HG03159 (cell line): Measurements from ENCODE around the gene SALL1.

Experiments
- ATAC-seq: cut with Tn5 transposase; IDR thresholded peaks from one replicate; pipeline ENCODE4 v1.9.1; 2021; ENCODE audit warnings: mild to moderate bottlenecking, moderate library complexity; ENCODE audit not compliant: unreplicated experiment

The SALL1 gene

DNA sequence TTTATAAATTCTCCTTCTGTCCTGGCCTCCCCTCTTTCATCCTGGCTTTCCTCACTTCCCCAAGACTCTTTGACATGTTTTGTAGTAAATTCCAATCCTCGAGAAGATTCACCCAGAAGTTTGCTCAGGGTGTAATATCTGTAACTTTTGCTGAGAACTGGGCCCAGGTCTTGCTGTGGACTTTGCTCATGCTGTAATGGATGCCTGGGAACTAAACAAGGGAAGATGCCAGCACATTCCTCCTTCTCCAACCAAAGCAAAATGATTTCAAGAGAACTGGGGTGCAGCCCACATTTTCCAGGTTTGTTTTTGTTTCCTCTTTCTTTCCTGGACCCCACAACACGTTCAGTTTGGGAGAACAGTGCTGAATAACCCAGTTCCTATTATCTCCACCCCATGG, 6.6 kb upstream of the SALL1 start:
- no peak for ATAC-seq

DNA sequence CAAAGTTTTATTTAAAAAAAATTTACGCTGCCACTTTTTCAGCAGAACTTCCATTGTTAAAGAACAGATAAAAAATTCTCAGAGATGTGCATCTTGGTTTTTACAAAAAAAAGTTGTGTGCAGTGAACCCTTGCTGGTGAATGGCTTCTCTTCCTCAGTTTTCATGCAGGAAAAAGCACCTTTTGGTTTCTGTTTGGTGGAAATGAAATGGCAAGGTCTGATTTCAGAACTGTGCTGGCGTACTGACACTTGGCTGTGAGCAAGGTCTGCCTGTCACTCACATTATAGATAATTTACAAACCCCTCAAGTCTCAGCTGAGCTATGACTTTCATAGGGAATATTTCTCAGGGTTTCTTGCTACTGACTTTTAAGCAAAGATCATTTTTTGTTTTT, 5.7 kb upstream of the SALL1 start:
- no peak for ATAC-seq

DNA sequence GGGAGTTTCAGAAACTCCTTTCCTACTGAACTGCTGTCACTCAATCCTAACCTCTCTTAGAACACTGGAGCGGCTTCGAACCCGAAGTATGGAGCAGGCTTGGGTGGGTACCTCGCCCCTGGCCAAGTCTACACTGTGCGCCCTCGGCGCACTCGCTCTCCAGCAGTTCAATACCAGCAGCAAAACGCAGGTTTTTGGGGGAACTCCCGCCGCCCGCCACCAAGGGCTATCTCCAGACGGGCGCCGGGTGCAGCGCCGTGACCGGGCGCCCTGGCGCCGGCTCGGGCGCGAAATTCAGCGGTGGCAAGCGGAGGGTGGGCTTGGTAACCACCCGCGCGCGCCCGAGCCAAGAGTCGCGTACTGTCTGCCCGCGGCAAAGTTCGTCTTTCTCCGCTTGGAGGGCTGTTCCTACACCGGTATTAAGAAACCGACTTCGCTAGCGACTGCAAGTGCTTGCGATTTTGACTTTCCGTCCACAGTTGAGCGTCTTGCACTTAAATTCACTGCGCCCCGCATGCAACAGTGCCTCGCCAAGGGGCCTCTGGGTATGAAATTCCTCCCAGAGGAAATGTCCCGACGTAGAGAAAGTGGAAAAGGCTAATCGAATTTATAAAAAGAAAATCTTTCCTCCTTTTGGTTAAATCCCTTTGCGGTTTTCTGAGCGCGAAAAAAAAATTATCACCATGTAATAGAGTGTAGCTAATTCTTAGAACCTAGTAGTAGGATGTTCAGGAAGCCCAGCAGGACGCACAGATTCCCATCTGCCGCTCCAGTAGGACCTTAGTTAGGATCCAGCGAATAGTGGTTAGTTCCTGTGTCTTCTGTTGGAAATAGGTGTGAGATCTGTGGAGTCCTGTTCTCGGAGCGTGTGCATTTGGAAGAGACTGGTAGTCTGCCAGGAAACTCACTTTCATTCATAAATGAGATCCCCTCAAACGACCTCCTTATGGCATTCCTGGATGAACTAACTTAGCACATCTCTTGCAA, 5.0 kb upstream of the SALL1 start:
- ATAC-seq, result no peak

DNA sequence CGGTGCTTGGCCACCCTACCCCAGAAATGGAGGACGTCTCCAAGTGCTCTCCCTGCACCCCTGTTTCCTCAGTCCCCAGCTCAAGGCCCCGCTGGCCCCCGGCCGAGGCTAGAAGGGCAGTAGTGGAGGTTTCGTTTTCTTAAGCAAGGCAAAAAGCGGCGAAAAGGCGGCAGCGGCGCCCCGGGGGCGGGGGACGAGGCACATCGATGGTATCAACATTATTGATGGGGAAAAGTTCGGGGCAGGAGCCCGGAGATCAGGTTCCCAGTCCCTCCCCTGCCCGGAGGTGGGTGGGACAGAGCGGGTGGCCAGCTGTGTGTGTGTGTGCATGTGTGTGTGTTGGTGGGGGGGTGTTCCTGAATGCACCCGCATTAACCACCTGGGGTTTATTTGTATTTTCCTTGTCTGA, 4.1 kb upstream of the SALL1 start:
- no peak for ATAC-seq

DNA sequence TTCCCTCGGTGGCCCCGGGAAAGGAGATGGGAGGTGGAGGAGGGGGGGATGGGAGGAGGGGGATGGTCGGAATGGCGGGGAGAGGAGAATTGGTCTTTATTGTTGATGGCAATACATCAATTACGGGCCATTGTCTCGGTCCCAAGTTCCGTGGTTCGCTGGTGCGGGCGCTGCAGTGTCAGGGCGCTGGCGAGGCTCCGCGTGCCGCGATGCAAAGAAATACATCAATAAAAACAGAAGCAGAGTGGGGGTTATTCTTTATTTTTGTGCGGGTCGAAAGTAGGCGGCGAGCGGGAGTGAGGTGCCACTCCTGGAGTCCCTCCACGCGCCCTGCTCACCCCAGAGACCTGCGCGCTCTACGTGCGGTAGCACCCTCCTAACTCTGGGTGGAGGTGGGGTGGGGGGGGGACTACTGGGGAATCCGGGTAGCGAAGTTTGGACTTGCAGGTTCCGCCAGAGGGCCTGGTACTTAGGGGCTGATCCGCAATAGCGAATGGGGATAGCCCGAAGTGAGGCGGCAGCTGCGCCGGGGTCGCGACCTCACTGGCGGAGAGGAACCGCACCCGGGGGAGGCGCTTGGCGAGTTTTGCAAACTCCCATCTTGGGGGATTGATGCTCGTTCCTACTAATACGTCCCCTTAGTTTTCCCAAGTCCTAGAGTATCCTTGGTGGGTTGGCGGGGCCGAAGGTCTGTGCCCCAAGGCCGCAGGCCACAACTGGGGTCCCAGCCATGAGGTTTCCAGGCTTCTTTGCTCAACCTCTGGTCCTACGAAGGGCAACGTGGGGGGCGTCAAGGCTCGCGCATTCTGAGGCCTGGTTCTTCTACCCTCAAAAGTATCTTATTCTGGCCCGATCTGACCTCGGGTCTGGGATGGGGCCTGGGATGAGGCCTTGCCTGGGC, 3.5 kb upstream of the SALL1 start:
- no peak for ATAC-seq

DNA sequence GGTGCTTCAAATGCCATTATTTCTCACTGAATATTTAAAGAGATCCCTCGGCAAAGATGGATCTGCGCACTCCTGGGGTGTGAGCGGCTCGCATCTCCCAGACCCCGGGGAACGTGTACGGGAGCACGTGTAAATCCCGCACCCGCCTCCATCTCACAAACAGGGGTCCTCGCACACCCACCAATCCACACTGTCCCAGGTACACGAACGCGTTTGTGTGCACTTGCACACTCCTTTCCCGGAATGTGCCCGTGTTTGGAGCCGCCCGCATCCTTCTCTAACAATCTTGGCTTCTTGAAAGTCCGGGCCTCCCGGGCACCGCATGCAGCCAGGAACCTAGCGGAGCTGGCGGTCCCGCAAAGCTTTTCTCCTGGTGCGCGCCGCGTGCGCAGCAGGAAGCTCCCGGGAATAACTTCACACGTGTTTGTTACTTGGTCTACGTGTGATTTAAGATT, 2.5 kb upstream of the SALL1 start:
- no peak for ATAC-seq

DNA sequence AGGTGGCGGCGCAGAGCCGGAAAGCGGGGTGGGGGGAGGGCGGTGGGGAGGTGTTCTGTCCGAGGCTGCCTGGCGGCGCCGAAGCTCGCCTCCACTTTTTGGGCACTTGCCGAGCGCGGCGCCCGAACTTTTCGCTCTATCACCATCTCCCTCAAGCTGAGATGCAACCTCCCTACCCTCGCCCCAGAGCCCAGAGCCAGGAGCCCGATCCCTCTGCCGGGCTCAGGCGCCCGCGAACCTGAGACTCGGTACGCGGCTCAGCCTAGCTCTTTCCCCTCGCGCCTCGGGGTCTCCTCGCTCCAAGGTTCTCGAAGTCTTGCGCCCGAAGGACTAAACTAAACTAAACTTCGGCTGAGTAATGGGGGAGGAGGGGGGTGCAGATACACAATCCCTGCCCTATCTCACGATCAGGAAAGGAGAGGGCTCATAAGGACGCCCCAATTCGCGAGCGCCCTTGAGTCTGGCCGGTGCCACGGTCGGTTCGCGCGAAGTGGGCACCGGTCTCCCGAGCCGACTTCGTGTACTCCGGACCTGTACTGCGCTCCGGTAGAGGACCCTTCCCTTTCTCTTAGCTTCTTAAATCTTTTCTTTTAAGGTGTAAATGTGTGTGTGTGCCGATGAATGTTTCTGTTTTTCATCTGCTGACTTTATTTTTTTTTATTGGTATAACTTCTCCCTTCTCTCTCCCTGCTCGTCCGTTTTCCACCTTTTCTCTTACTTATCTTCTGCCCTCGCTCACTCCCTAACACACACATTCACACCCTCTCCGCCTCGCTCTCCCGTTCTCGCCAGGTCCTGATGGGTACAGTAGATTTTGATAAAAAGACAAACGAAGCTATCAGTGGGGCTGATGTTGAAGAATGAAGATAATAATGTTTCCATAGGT, 1.9 kb upstream of the SALL1 start:
- ATAC-seq, result no peak

DNA sequence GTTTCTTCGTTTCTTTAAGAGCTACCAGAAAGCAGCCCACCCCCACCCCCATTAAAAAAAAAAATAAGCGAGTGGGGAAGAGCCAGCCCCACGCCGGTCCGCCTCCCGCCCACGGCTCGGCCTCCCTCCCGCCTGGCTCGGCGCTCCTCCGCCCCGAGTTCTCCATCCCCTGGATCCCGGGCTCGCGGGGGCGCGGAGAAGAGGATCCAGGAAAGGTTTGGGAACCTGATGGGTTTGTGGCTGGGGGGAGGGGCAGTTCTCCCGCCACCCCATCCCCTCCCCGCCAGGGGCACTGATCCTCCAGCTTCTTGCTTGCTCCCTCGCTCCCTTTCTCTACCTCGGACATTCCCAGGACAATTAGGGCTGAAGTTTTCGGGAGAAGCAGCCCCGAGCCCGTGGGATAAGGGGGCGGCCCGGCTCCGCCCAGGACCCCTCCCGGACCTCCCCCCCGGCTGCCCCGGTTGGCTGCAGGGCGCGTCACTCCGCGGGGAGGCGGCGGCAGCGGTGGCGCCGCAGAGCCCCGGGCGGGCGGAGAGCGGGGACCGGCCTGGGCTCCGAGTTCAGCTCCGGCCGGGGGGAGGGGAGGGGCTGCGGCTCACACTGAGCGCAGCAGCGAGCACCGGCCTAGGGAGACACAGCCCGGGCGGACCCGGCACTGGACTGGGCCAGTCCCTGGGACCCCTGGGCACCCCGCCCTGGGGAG, 1.0 kb upstream of the SALL1 start:
- no peak for ATAC-seq

DNA sequence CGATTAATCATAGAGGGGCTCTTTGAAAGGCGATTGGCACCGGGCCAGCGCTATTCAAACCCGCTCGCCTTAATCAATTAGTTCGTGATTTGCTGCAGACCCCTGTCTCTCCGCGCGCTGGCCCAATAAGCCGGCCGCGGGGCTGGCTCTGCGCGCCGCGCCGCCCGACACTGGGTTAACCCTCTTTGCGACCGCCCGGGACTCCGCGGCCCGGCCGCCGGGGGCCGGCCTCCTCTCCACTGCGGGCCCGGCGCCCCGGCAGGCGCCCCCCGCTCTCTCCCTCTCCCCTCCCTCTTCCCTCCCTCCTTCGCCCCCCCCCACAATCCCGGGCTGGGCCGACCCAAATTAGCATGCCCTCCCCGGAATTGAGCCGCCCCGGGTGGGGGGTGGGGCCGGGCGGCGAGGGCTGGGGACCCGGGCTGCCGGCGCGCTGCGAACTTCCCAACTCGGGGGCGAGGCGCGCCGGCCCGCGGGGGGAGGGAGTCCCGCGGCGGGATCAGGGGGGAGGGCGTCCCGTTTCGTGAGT, 428 bp upstream of the SALL1 start:
- ATAC-seq, result no peak

DNA sequence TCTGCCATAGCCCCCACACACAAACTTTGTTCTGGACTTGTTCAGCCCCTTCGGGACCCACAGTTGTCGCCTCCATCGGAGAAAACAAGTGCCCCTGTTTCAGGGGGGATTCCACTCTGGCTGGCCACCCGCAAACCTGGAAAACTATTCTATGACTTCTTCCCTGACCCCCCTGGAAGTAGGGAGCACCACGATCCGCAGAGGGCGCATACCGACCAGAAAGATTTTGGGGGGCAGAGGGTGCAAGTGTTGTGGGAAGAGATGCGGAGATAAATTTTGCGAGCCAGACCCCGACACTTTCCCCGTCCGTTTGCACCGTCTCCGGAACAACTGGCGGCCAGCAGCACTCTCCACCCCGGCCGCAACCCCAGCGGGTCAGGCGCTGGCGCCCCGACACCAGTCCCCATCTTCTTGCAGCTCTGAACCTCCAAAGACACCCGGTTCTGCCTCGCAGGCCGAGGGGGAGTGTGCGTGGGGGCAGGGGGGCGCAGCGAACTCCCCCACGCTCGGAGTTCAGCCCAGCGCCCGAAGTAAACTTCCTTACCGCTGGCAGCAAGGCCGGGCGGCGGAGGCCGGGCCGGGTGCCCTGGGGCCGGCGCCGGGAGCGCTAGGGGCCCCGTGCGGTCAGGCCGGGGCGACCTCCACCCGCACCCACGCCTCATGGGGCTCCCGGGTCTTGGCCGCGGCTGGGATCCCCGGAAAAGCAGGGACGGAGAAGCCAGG, 744 bp downstream of the SALL1 start:
- no peak for ATAC-seq

DNA sequence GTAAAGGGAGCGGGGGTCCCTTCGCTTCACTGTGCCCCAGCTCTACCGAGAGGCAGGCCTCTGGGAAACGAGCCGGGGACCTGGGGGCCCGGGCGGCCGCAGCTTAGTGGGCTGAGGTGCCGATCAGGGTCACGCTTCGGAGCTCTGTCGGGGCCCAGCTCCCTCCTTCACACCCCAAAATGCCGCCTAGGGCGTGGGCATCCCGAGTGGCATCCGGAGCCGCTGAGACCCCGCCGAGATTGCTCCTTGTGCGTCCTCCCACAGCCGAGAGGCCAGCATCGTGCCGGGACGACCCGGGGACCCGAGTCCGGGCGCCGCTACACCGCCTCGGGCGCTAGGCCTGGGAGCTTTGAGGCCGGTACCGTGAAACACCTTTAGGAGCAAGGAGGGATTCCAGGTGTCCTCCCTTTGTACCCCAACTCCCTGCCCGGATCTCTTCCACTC, 1.3 kb downstream of the SALL1 start:
- no peak for ATAC-seq

DNA sequence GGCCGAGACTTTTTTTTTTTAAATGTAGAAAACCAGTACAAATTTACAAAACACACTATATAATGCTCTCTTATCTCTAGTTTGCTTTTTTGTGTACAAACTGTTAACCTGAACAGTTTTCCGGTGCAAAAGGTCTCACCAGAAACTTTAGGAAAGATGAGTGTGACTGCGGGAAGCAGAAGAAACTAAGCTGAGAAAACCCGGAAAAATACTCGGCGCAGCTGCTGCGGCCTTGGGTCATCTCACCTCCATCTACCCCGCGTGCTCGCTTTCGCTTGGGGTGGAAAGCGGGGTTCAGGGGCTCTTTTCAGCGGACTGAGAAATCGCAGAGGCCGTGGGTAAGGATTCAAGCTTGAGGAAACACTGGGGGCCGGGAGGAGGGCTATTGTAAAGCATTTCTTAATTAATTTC, 1.8 kb downstream of the SALL1 start:
- no peak for ATAC-seq

DNA sequence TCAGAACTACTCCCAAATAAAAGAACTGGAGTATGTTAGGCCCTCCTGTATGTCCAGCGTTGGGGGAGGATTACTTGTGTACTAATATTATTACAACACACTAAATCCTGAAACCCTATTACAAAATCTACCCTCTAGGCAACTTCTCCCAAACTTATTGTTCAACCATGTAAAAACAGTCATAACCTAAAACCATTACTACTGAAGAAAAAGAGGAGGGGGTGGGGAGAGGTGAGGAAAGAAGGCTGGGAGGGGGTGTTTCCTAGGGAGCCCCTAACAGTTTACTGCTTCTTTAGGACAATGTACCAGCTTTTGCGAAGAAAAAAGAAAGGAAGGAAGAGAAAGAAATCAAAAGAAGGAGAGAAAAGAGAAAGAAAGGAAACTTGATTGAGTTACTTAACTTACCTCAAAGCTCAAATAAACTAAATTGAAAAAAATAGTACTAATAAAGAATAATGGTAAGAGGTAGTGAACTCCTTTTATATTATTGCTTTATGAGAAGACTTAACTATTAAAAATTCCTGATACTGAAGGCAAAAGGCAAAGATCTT, 2.3 kb downstream of the SALL1 start:
- ATAC-seq, result no peak

DNA sequence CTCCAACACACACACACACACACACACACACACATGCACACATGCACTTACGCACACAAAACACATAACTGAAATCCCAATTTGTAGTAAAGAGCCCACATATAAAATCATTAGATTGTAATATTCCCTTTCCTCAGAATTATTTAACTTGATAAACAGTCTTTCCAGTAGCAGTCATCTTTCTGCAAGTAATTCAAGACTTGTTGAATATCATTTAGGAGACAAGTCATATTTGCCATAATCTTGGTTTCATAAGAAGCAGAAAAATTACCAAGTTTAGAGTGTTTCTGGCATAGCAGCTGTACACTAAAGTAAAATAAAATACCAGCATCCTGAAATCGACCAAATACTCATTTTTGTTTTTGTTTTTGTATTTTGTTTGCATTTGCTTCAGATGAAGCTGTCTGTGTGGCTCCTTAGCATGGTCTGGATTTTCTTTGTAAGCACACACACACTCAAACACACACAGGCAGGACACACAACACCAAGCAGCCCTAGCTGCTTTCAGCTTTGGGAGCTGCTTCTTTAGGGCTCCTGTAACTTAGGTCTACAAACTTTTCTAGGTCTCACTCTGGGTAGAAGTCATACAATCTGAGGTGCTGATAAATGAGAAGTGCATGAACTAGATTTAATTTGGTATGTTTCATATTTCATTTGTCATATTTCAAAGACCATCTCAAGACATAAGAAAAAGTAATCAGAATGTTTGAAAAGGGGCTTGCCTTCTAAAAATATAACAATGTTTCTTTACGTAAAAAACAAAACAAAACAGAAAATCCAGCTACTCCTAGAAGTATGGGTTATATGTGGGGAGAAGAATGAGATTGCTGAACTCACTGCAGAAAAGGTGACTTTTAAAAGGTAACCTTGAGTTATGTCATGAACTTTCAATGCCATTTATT, 3.0 kb downstream of the SALL1 start:
- no peak for ATAC-seq

DNA sequence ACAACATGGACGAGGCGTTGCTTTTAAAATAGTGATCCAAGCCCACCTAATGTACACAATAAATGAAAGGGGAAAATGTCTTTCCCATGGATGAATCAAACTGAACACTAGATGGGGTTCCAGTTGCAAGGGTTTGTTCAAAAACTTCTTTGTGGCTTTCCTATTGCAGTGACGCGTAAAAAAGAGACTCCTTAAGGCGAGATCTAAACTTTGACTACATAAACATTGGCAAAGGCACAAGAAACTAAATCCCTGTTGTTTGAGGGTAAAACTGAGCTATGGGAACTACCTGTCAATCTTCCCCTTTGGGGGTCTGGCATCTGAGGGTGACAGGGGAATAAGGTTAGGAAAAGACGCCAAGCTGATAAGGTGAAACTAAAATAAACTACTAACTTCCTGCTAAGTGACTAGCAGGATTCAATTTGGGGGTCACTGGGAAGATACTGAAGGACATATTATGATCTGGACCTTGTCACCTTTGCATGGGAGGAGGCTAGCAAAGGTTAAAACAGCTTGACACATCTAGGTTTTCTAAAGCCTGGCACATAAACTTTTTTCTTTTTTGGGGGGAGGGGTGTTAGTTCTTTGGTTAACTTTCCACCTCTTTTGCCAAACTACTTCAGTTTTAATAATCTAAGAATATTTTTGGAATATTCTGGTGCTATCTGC, 4.7 kb downstream of the SALL1 start:
- ATAC-seq, result no peak

DNA sequence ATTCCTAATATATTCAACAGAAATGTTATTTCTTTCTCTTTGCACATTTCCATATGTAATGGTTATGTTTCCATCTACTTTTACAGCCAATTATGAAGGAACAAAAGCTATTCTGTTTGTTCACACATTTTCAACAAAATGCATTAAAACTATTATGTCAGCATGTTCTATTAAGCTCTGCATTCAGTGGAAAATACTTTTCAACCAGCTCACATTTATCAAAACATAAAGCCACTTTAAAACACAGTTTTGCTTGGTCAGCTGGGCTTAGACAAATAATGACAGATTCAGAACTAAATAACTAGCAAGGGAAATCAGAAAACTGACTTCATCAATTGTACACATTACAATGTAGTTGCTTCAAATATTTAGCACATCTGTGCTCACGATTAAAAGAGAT, 6.9 kb downstream of the SALL1 start:
- no peak for ATAC-seq
